Suppressor macrophage treated with lipopolysaccharide for 4 hours (primary cell): ENCODE measurements around the gene PTPRM.

ENCODE experiments used
- DNase-seq: peaks from one replicate; pipeline ENCODE4 v3.0.0-alpha.2; 2020

The PTPRM gene

GRCh38 chr18:7677424-7677823, 110.3 kb downstream of the PTPRM start:
- no peak for DNase-seq

GRCh38 chr18:7678389-7678788, 111.3 kb downstream of the PTPRM start:
- DNase-seq = no peak

DNA sequence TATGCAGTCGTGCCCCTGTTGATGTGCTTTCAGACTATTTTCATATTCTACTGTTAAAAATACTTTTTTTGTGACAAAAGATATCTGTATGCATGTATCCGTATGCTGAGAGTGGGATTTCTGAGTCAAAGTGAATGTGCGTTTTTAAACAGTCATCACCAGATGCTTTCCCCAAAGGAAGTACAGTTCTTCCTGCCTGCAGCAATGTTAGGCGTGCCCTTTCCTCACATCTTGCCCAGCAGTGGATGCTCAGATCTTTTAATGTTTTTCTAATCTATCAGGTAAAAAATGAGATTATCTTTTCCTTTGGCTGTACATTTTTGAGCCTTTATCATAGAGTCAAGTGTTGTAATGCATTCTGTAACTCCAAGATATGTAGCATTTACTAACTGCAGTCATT, 111.7 kb downstream of the PTPRM start:
- no peak for DNase-seq

GRCh38 chr18:7681298-7681697, 114.2 kb downstream of the PTPRM start:
- DNase-seq = no peak

- DNase-seq = no peak
These were observed 115.2 kb downstream of the PTPRM start for GRCh38 chr18:7682321-7682720.

DNA sequence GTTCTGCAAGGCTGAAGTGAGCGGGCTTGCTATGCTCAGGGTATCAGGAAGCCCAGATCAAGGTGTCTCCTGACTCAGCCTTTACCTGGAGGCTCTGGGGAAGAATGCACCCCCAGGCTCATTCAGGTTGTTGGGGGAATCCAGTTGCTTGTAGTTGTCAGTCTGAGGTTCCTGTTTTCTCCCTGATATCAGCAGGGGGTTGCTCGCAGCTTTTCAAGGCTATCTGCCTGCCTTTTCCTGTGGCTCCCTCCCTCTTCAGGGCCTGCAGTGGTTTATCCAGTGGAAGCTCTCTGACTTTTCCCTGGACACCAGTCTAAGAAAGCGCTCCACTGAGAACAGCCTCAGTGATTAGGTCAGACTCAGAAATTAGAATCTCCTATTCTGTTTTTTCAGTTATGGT, 116.6 kb downstream of the PTPRM start:
- no peak for DNase-seq

DNA sequence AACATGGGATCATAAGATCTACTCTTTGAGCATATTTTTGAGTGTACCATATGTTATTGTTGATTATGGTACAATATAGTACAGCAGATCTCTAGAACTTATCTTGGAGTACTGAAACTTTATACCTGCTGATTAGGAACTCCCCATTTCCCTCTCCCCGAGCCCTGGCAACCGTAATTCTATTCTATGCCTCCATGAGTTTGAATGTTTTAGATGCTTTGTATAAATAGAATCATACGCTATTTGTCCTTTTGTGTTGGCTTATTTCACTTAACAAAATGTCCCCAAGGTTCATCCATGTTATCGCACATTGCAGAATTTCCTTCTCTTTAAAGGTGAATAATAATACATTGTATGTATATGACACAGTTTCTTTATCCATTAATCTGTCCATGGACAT, 117.2 kb downstream of the PTPRM start:
- DNase-seq = no peak

- no peak for DNase-seq
These were observed 117.8 kb downstream of the PTPRM start for GRCh38 chr18:7684966-7685365.

DNA sequence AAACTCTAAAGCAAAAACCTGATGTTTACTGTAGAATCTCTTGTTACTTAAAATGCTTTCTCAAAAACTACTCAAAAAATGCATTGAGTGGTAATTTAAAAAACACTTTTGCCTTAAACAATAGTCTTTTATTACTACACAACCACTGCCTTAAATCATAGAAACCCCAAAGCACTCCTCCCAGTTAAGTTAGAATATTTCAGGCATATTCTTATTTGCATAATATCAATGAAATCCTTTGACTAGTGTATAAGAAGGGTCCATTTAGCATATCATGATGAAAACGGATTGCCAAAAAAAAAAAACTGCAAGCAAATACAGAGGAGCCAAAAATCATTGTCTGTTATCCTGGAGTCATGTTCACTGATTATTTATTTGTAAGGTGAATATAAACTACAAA, 119.2 kb downstream of the PTPRM start:
- DNase-seq = no peak

- no peak for DNase-seq
These were observed 121.5 kb downstream of the PTPRM start for GRCh38 chr18:7688580-7688979.

DNA sequence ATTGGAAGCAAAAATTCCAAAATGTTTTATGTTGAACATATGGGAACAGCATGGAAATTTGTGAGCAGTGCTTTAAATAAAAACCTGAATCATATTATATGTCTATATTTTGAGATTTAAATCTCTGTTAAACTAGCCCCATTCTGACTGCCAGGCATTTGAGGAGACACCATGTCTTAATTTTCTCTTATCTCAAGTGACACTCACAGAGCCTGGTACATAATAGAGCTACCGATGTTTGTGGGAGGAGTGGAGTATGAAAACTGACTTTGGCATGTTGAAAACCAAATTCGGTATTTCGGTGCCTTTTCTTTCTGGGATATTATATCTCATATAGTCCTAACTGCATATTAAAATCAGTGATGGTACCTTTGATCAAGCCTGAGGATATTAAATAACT, 124.1 kb downstream of the PTPRM start:
- DNase-seq = no peak

DNA sequence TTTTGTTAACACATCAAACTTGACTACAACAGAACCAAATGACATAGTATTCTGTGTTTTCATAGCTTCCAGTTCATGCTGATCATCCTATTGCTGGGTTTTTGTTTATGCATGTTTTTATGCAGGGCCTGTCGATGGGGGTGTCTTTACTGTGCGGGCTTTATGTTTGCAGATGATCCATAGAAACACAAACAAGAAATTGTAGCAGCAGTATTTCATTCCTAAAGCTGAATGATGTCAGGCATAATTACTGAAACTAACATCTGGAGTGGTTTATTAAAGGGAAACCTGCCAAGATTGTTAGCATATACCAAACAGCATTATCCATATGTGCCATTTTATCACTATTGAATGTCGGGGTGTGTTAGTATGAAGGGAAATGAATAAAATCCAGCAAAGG, 129.7 kb downstream of the PTPRM start:
- no peak for DNase-seq

DNA sequence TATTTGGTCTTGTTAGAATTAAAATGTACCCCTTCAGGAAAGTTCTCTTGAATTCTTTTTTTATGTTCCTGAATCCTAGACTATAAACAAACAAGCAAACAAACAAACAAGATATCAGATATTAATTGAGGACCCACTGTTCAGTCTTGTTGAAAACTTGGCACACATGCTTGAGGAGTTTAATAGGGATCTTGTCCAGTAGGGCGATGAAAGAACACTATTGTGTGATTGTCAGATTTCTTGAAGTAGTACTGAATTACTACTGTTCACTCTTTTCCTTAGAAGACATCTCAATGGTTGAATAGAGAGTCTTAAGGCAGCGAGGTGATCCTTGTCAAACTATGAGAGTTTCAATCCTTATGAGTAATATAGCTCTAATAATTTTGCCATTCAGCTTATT, 130.2 kb downstream of the PTPRM start:
- DNase-seq = no peak

- no peak for DNase-seq
These were observed 144.4 kb downstream of the PTPRM start for GRCh38 chr18:7711495-7711894.

DNA sequence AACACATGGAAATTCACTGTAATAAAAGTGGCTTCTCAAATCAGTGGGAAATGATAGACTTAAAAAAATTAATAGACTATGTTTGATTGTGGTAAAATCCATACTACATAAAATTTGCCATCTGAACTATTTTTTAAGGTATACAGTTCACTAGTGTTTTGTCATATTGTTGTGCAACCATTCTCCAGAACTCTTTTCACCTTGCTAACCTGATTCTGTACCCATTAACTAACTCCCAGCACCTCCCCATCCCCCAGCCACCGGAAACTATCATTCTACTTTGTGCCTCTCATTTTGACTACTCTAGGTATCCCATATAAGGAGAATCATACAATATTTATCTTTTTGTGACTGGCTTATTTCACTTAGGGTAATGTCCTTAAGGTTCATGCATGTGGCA, 153.3 kb downstream of the PTPRM start:
- no peak for DNase-seq

DNA sequence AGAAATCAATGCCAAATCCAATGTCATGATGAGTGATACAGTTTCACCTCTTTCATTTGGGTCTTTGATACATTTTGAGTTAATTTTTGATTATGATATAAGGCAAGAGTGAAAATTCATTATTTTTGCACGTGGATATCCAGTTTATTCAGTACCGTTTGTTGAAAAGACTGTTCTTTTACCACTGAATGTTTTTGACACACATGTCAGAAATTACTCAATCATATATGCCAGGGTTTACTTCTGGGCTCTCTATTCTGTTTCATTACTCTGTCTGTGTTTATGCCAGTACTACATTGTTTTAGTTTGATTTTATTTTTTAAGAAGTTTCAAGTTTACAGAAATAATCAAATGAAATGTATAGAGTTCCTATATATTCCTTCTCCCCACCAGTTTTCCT, 154.4 kb downstream of the PTPRM start:
- DNase-seq = no peak

- DNase-seq = no peak
These were observed 155.8 kb downstream of the PTPRM start for GRCh38 chr18:7722955-7723354.

DNA sequence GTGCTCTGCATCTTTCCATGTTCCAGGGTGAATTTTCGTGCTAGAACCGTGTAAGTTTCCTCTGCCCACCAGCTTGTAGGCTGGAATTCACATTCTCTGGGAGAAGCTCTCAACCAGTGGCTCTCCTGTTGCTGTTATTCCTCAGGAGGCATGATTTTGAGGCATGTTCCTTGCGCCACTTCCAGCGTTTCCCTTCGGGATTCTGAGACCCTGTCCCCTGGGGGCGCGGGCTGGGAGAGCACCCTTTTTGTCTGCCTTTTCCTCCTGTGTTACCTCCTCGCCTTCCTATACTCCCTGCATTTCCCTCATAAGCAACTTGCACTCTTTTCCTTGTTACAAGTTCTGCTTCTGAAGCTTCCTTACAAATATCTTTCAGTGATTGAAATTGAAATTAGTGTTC, 156.4 kb downstream of the PTPRM start:
- DNase-seq = no peak

- no peak for DNase-seq
These were observed 158.4 kb downstream of the PTPRM start for GRCh38 chr18:7725473-7725872.

DNA sequence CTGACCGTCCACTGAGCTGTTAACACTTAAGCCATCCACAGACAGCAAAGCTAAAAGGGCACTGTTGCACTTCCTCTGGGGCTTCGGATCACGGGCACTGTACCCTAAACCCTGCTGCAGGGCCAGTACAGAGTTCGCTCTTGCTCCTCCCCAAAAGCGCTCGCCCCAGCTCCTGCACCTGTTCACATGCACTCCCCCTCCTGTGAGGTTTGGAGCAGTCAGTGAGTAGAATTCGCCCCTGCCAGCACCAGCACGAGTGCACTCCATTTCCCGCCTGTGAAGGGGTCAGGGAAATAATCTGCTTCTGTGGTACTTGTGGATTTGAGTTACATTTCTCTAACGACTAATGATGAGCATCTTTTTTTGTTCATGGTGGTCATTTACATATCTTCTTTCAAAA, 158.8 kb downstream of the PTPRM start:
- no peak for DNase-seq

GRCh38 chr18:7726522-7726921, 159.4 kb downstream of the PTPRM start:
- no peak for DNase-seq

DNA sequence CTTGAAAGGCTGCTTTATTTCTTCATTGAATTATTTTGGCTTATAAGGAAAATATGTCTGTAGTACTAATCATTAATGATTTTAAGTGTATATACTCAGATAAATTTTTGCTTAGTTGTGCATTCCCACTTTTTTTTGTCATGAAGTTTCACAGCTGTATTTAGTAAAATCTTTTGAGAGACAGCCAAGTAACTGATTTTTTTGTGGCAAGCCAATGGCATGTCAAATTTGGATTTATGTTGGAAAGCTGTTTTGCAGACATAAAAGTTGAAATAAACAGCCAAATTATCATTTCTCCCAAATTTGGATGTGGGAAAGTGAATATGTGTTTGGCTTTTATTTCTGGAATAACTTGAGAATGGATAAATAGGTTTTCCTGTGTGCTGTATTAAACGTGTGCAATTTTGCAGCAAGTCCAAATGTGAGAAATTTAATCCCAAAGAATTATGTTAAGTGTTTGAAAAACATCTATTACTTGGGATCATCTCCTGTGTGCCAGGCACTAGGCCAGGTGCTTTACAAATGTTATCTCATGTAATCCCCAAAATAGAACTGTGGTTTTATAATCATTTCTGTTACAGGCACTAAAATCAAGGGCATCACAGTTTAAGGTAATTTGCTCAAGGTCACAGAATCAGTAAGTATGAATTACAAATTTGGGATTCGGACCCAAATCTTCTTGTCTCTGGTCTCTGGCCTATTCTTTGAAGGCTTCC, 160.4 kb downstream of the PTPRM start:
- no peak for DNase-seq

DNA sequence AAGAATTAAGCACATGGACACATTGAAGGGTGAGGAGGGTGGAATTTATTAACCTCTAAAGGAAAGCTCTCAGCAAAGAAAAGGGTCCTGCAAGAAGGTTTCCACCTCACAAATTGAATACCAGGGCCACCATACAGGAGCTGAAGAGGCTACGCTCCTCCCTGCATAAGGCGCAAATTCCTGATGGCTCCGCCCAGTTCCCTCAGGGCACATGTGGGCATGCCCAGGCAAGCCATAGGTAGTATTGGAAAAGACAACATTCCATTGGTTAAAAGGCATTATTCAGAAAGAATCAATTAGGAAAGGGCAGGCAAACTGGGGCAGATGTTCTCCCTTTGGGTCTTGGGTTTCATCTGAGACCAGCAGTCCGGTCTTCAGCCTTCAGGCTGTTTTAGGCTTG, 161.2 kb downstream of the PTPRM start:
- DNase-seq = no peak

- no peak for DNase-seq
These were observed 162.8 kb downstream of the PTPRM start for GRCh38 chr18:7729868-7730267.

DNA sequence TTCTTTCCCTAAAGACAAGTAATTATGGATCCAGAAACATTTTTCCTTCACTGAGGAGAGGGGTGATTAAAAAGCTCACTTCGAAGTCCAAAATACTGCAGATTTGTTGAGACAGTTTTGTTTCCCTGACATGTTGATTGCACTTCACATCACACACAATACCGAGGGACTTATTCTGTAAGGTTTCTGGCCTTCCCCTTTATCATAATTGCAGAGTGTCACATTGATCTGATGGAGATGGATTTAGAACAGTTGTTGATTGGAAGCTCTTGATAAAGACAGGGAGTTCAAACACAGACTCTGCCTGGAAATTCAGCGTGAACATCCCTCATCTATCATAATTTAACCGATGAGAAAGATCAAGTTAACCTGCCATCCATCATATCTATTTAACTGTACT, 163.6 kb downstream of the PTPRM start:
- no peak for DNase-seq

GRCh38 chr18:7733642-7734041, 166.5 kb downstream of the PTPRM start:
- no peak for DNase-seq
